Endothelial cell of coronary artery (primary cell): ENCODE results near the gene UBN2. TPM values are rescaled to one million over a fixed set of nuclear protein-coding genes. Genes with fewer than 3 reads are reported as not detected.

ENCODE experiments used
- total RNA-seq: library from RNA; depleted of rRNA; stranded (reverse); fragments of >200 nt; gene quantifications from 2 replicates; pipeline ENCODE4 v1.2.3, GENCODE V29; 2014

The UBN2 gene
- total RNA-seq: 3.1 and 5.0 TPM in 2 replicates

DNA sequence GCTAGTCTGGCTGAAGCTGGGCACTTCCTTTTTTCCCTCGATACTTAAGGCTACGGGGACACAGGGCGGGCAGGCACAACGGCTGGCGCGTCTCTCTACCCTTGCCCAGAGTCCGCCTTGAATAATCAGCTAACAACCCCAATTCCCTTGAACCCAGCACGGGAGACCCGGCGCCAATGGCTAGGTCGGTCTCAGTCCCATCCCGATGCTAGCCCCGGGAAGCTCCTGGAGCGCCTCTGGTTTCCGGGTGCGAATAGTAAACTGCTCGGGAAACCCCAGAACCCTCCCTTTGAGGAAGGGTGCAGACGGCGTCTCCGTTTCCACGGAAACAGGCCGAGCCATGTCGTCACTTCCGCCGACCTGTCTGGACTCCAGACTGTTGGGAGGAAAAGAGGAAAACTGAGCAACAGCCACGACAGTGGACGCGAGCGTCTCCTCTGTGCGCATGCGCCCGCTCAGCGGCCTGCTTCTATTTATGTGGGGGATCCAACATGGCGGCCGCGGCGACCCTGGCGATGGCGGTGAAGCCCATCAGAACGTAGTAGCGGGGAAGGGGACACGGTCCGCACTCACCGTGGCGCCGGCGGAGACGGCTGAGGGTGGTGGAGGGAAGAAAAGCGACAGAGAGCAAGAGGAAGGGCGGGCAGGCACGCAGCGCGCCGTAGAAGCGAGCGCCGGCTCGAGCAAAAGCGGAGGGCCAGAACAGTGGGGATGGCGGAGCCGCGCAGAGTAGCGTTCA is at the start of gene UBN2:
Gene UBN2, plus strand, starts transcription at position 464 of the 739 bp plus-strand sequence. Its CDS starts 248 bp downstream, at position 712.

GRCh38 chr7:139341058-139341775 is 110.2 kb downstream of the UBN2 start, which contains the start of gene FMC1:
Gene FMC1, plus strand, starts transcription at chr7:139341337. Its CDS starts 48 bp downstream, at chr7:139341385.

Other genes with a start within 250 kb of the UBN2 start
- 2.3 TPM in 2 replicates for gene KIAA1549, start 249.8 kb upstream of the UBN2 start, total RNA-seq
- gene ZC3HAV1L, start 195.2 kb upstream of the UBN2 start, total RNA-seq: 8.9 and 19.9 TPM in 2 replicates
- gene ZC3HAV1, start 121.5 kb upstream of the UBN2 start, total RNA-seq: 24.0 and 38.4 TPM in 2 replicates
- 6.1 and 9.4 TPM in 2 replicates for gene FMC1, start 110.1 kb downstream of the UBN2 start, total RNA-seq
- 37.0 and 54.2 TPM in 2 replicates for gene LUC7L2, start 128.7 kb downstream of the UBN2 start, total RNA-seq